ES-I3 (cell line): ENCODE data around the gene TMEM69.
"Not testable (repeated sequence)": the region's sequence is repeated elsewhere in the genome, so short reads cannot be mapped to it uniquely, and the experiment has no call there.

Source experiments
- H3K36me3 ChIP-seq: 2 replicates; pipeline ENCODE4 v1.6.1; 2013; ENCODE audit warnings: mild to moderate bottlenecking, low read length, control low read depth, moderate library complexity; ENCODE audit not compliant: insufficient read depth
- H3K4me1 ChIP-seq: 2 replicates; pipeline ENCODE4 v1.6.1; 2013; ENCODE audit warnings: mild to moderate bottlenecking, control low read depth, low read length; ENCODE audit not compliant: insufficient read depth
- H3K9ac ChIP-seq: 2 replicates; pipeline ENCODE4 v1.6.1; 2013; ENCODE audit warnings: low read depth, mild to moderate bottlenecking, low read length, moderate library complexity
- H3K9me3 ChIP-seq: 2 replicates; pipeline ENCODE4 v1.6.1; 2013; ENCODE audit warnings: mild to moderate bottlenecking, low read length, moderate library complexity; ENCODE audit not compliant: control insufficient read depth, insufficient read depth

The TMEM69 gene

GRCh38 chr1:45739137-45739536, 51.2 kb downstream of the TMEM69 start:
- Histone ChIP-seq H3K9me3 (peaks cover 5% of the 10 kb centered on the region; the same call in 1 of the 2 replicates), H3K9ac (no peak overlapping the region), H3K36me3 (peaks cover 4% of the 10 kb centered on the region; the same call in 1 of the 2 replicates)

GRCh38 chr1:45739641-45740156, 51.7 kb downstream of the TMEM69 start:
- H3K9me3 ChIP-seq, H3K36me3 ChIP-seq, H3K4me1 ChIP-seq, H3K9ac ChIP-seq: not testable (repeated sequence)

More at GRCh38 chr1:45739137-45739536, 51.2 kb downstream of the TMEM69 start:
- no peaks in the 10 kb centered on the region for H3K4me1 ChIP-seq
